ENCODE data around the gene TRERF1.

Gene TRERF1

GRCh38 chr6:42394151-42394550, 57.6 kb downstream of the TRERF1 start:
- TF ChIP-seq CTCF (IDR thresholded peaks at IDR 0.05), result no peak
- Histone ChIP-seq H3K4me3 (no peak overlapping the region), H3K27ac (no peak overlapping the region)
- DNase-seq (ENCODE audit: low spot score), result no peak

GRCh38 chr6:42393339-42393738, 58.4 kb downstream of the TRERF1 start:
- no peak overlapping the region for H3K27ac ChIP-seq
- no peak for DNase-seq (ENCODE audit: low spot score)
- no peak for TF ChIP-seq CTCF (IDR thresholded peaks at IDR 0.05)

GRCh38 chr6:42392833-42393232, 58.9 kb downstream of the TRERF1 start:
- no peak for DNase-seq (ENCODE audit: low spot score)
- no peak for TF ChIP-seq CTCF (IDR thresholded peaks at IDR 0.05)
- H3K27ac ChIP-seq, result no peak overlapping the region
- H3K4me3 ChIP-seq, result no peak overlapping the region

More at GRCh38 chr6:42393339-42393738, 58.4 kb downstream of the TRERF1 start:
- no peak overlapping the region for H3K4me3 ChIP-seq

GRCh38 chr6:42391441-42391840, 60.3 kb downstream of the TRERF1 start:
- TF ChIP-seq CTCF (IDR thresholded peaks at IDR 0.05), result no peak
- H3K4me3 ChIP-seq, result no peak overlapping the region
- H3K27ac ChIP-seq, result peak overlapping the region in 1 of 2 donors; percentile 2
- no peak for DNase-seq (ENCODE audit: low spot score)

- Histone ChIP-seq H3K4me3 (no peak overlapping the region), H3K27ac (peak overlapping the region in 1 of 2 donors; percentile 2)
- no peak for TF ChIP-seq CTCF (IDR thresholded peaks at IDR 0.05)
- DNase-seq (ENCODE audit: low spot score), result peak; percentile 19
Observed at GRCh38 chr6:42390228-42390934, 61.3 kb downstream of the TRERF1 start.

GRCh38 chr6:42389736-42390135, 62.0 kb downstream of the TRERF1 start:
- H3K27ac ChIP-seq, result no peak overlapping the region
- no peak for DNase-seq (ENCODE audit: low spot score)
- no peak overlapping the region for H3K4me3 ChIP-seq
- no peak for TF ChIP-seq CTCF (IDR thresholded peaks at IDR 0.05)

GRCh38 chr6:42388046-42388445, 63.7 kb downstream of the TRERF1 start:
- no peak for DNase-seq (ENCODE audit: low spot score)
- no peak for TF ChIP-seq CTCF (IDR thresholded peaks at IDR 0.05)
- no peak overlapping the region for H3K4me3 ChIP-seq
- no peak overlapping the region for H3K27ac ChIP-seq
